ENCODE measurements around the gene CAMP. TPM values are rescaled to one million over a fixed set of nuclear protein-coding genes. Genes with fewer than 3 reads are reported as not detected.
A peak's percentile ranks its signal among the peaks of the same experiment; 100 is the strongest.

The CAMP gene, protein sequence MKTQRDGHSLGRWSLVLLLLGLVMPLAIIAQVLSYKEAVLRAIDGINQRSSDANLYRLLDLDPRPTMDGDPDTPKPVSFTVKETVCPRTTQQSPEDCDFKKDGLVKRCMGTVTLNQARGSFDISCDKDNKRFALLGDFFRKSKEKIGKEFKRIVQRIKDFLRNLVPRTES
- 1 to 10 TPM in 1 of 3 donors, not detected in 2; 2.9 TPM for total RNA-seq

DNA sequence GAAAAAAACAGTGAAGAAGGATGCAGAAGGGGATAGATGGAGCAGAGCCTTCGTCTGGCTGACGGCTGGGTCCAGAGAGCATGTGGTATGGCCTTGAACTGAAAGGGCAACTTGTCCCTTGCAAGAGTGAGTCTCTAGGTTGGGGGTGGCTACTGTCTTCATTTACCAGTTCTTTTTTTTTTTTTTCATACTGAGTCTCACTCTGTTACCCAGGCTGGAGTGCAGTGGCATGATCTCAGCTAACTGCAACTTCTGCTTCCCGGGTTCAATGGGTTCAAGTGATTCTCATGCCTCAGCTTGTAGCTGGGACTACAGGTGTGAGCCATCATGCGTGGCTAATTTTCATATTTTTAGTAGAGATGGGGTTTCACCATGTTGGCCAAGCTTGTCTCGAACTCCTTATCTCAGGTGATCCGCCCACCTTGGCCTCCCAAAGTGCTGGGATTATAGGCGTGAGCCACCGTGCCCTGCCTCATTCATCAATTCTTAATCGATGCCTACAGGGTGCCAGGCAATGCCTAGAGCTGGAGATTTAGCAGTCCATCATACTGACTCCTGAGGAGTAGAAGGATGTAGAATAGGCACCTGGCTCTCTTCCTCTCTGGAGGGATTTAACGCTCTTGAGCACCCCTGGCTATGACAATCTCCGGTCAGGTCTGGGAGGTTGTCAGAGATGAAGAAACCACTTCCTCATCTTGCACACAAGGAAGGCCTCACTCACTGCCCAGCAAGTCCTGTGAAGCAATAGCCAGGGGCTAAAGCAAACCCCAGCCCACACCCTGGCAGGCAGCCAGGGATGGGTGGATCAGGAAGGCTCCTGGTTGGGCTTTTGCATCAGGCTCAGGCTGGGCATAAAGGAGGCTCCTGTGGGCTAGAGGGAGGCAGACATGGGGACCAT is at the start of gene CAMP:
CAMP (plus strand) TSS at position 880 of the 898 bp plus-strand sequence; CDS start at position 897, 17 bp downstream.
- peak; percentile 87 to 92 for DNase-seq (ENCODE audit: low spot score in 2 of 2)
- Histone ChIP-seq H3K9me3 (no peaks in the 10 kb centered on the region), H3K4me1 (no peaks in the 10 kb centered on the region), H3K27me3 (no peaks in the 10 kb centered on the region), H3K4me3 (no peak within 1 kb of the TSS), H3K27ac (peak within 1 kb of the TSS; percentile 60 to 76), H3K36me3 (no peaks in the 10 kb centered on the region)
- intact Hi-C loops (cut with DNase I; ENCODE audit: low total_unique reads) = no loop called here
- TF ChIP-seq POLR2A (IDR thresholded peaks at IDR 0.05) (no peak), POLR2AphosphoS5 (IDR thresholded peaks at IDR 0.05) (peak in 2 of 3 donors; percentile 27 to 37)

DNA sequence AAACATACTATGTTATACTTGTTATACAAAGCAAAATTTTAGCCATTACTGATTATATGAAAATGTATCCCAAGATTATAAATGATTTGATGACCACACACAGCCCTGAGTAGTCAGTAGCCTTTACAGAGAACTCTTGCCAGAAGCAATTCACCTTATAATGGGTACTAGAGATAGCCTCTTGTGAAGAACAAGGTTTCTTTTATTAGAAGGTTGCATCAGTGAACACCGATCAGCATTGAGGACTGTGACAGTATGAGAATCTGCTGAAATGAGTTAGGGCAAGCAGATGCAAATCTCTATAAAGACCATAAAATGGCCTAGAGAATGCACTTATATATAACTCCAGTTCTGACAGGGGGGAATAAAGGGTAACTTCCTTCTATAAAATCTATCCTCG is 45.2 kb upstream of the CAMP start:
- DNase-seq (ENCODE audit: low spot score in 2 of 2) = no peak
- Histone ChIP-seq H3K27ac (no peak overlapping the region), H3K9me3 (no peaks in the 10 kb centered on the region), H3K4me3 (no peak overlapping the region), H3K27me3 (no peaks in the 10 kb centered on the region), H3K4me1 (no peaks in the 10 kb centered on the region), H3K36me3 (no peaks in the 10 kb centered on the region)
- intact Hi-C loops (cut with DNase I; ENCODE audit: low total_unique reads) = no loop called here
- TF ChIP-seq POLR2A (IDR thresholded peaks at IDR 0.05) = no peak
- no peak for TF ChIP-seq POLR2AphosphoS5 (IDR thresholded peaks at IDR 0.05)
- TF ChIP-seq, protein P1, sequence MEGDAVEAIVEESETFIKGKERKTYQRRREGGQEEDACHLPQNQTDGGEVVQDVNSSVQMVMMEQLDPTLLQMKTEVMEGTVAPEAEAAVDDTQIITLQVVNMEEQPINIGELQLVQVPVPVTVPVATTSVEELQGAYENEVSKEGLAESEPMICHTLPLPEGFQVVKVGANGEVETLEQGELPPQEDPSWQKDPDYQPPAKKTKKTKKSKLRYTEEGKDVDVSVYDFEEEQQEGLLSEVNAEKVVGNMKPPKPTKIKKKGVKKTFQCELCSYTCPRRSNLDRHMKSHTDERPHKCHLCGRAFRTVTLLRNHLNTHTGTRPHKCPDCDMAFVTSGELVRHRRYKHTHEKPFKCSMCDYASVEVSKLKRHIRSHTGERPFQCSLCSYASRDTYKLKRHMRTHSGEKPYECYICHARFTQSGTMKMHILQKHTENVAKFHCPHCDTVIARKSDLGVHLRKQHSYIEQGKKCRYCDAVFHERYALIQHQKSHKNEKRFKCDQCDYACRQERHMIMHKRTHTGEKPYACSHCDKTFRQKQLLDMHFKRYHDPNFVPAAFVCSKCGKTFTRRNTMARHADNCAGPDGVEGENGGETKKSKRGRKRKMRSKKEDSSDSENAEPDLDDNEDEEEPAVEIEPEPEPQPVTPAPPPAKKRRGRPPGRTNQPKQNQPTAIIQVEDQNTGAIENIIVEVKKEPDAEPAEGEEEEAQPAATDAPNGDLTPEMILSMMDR (IDR thresholded peaks at IDR 0.05) = no peak

GRCh38 chr3:48180021-48180420 is 43.3 kb upstream of the CAMP start:
- Histone ChIP-seq H3K9me3 (no peaks in the 10 kb centered on the region), H3K4me3 (no peak overlapping the region), H3K27ac (no peak overlapping the region), H3K36me3 (no peaks in the 10 kb centered on the region), H3K27me3 (no peaks in the 10 kb centered on the region), H3K4me1 (no peaks in the 10 kb centered on the region)
- TF ChIP-seq, protein P1 (IDR thresholded peaks at IDR 0.05) = no peak
- TF ChIP-seq POLR2A (IDR thresholded peaks at IDR 0.05) = no peak
- TF ChIP-seq POLR2AphosphoS5 (IDR thresholded peaks at IDR 0.05) = no peak
- no peak for DNase-seq (ENCODE audit: low spot score in 2 of 2)
- intact Hi-C loops (cut with DNase I; ENCODE audit: low total_unique reads) = no loop called here

GRCh38 chr3:48180531-48181253 is 42.6 kb upstream of the CAMP start:
- no peaks in the 10 kb centered on the region for H3K27me3 ChIP-seq
- no peaks in the 10 kb centered on the region for H3K9me3 ChIP-seq
- no peak overlapping the region for H3K4me3 ChIP-seq
- H3K27ac ChIP-seq = no peak overlapping the region
- no peaks in the 10 kb centered on the region for H3K4me1 ChIP-seq
- TF ChIP-seq POLR2A (IDR thresholded peaks at IDR 0.05) (no peak), POLR2AphosphoS5 (IDR thresholded peaks at IDR 0.05) (no peak)
- TF ChIP-seq, protein P1 (IDR thresholded peaks at IDR 0.05) = no peak
- no peak for DNase-seq (ENCODE audit: low spot score in 2 of 2)
- intact Hi-C loops (cut with DNase I; ENCODE audit: low total_unique reads) = no loop called here
- H3K36me3 ChIP-seq = no peaks in the 10 kb centered on the region

DNA sequence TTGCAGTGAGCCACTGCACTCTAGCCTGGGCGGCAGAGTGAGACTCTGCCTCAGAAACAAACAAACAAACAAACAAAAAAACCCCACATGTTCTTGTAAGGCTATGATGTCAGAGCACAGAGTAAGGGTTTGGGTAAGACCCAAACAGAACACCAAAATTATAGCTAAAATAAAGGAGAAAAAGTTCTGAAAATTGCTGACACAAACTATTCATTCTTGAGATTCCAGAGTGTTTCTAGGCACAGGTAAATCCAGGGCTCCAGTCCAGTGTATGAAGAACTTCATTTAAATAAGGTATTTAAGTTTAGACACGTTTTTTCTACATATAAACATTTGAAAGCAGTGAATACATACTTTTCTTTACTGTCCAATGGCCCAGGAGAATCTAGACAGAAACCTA is 39.0 kb upstream of the CAMP start:
- Histone ChIP-seq H3K27ac (no peak overlapping the region), H3K27me3 (no peaks in the 10 kb centered on the region), H3K4me3 (no peak overlapping the region), H3K4me1 (no peaks in the 10 kb centered on the region), H3K9me3 (no peaks in the 10 kb centered on the region), H3K36me3 (no peaks in the 10 kb centered on the region)
- intact Hi-C loops (cut with DNase I; ENCODE audit: low total_unique reads) = no loop called here
- no peak for DNase-seq (ENCODE audit: low spot score in 2 of 2)
- TF ChIP-seq, protein P1 (IDR thresholded peaks at IDR 0.05) = no peak
- no peak for TF ChIP-seq POLR2AphosphoS5 (IDR thresholded peaks at IDR 0.05)
- TF ChIP-seq POLR2A (IDR thresholded peaks at IDR 0.05) = no peak
